Esophagus squamous epithelium (tissue), 5 donors: ENCODE measurements around the gene UFSP2. TPM values are rescaled to one million over a fixed set of nuclear protein-coding genes. Genes with fewer than 3 reads are reported as not detected.

Experiments used
- DNase-seq: peaks from one replicate; lab custom pipeline; 2025; lab: John Stamatoyannopoulos, UW
- H3K27ac ChIP-seq, 4 donors: fragments of 200-600 bp; sonication (generic); one replicate each; pipeline ENCODE4 v1.5.1; 2016 to 2019; ENCODE audit warnings: mild to moderate bottlenecking in 1 of 4
- H3K27me3 ChIP-seq, 4 donors: fragments of 200-600 bp; sonication (generic); 1 replicate in 3 of 4; 2 replicates in 1 of 4; pipeline versions ENCODE4 v1.5.1 to v1.6.0; 2017 to 2021; ENCODE audit warnings: antibody characterized with exemption in 1 of 4
- H3K36me3 ChIP-seq, 3 donors: fragments of 200-600 bp; sonication (generic); one replicate each; pipeline ENCODE4 v1.5.1; 2016 to 2019
- H3K4me1 ChIP-seq, 3 donors: fragments of 200-600 bp; sonication (generic); one replicate each; pipeline ENCODE4 v1.5.1; 2017 to 2019
- H3K4me3 ChIP-seq, 4 donors: fragments of 200-600 bp; sonication (generic); 1 replicate in 3 of 4; 2 replicates in 1 of 4; pipeline ENCODE4 v1.5.1; 2016 to 2019; ENCODE audit warnings: mild to moderate bottlenecking in 2 of 4, moderate library complexity in 1 of 4
- H3K9me3 ChIP-seq, 3 donors: fragments of 200-600 bp; sonication (generic); one replicate each; pipeline ENCODE4 v1.5.1; 2016 to 2019
- CTCF ChIP-seq, 6 experiments: fragments of 450-650 bp in 4 of 6; fragments of 200-600 bp in 2 of 6; sonication (generic) in 2 of 6; IDR thresholded peaks; one replicate each; pipeline ENCODE4 v1.5.1; 2016 to 2019; ENCODE audit warnings: antibody characterized with exemption in 6 of 6, mild to moderate bottlenecking in 4 of 6, moderate library complexity in 4 of 6
- POLR2A ChIP-seq, 4 donors: fragments of 450-650 bp; IDR thresholded peaks; one replicate each; pipeline ENCODE4 v1.6.1; 2017; ENCODE audit warnings: antibody characterized with exemption in 4 of 4, mild to moderate bottlenecking in 4 of 4, moderate library complexity in 3 of 4
- WGBS, 2 donors: methylation state at CpG; one replicate each; pipeline ENCODE4 v1.1.5; 2018; 5-methylcytosine and 5-hydroxymethylcytosine counted together
- intact Hi-C: fragments of 100-400 bp; cut with DNase I; formaldehyde crosslinking; loops from one replicate; pipeline ENCODE4 v1.15.0; 2022
- total RNA-seq, 4 donors: library from RNA; depleted of rRNA; stranded (reverse); fragments of >200 nt; gene quantifications; one replicate each; pipeline ENCODE4 v1.1.0, GENCODE V29; 2016
- donor health status: DM: yes; HTN: yes; CAD: no.

UFSP2 gene
- total RNA-seq, 4 donors from 2014 or later: 20.0 to 32.4 (median 23.3) TPM

GRCh38 chr4:185359767-185360446, 65.9 kb downstream of the UFSP2 start:
- no peaks in the 10 kb centered on the region for H3K9me3 ChIP-seq

GRCh38 chr4:185358959-185359358, 66.8 kb downstream of the UFSP2 start:
- TF ChIP-seq CTCF (IDR thresholded peaks at IDR 0.05): no peak
- no peak for TF ChIP-seq POLR2A (IDR thresholded peaks at IDR 0.05)
- DNase-seq: no peak
- intact Hi-C loops: no loop called here
- no peak overlapping the region for H3K27ac ChIP-seq
- no peaks in the 10 kb centered on the region for H3K27me3 ChIP-seq
- no peak overlapping the region for H3K4me3 ChIP-seq
- H3K36me3 ChIP-seq: peaks cover 0 to 48% (median 0%) of the 10 kb centered on the region in 3 donors
- H3K4me1 ChIP-seq: no peaks in the 10 kb centered on the region
- no peaks in the 10 kb centered on the region for H3K9me3 ChIP-seq
- WGBS, 2 donors: 89 to 94% methylated on average over 4 of the region's 4 CpGs

More at GRCh38 chr4:185359767-185360446, 65.9 kb downstream of the UFSP2 start:
- Histone ChIP-seq H3K4me3 (no peak overlapping the region), H3K27ac (no peak overlapping the region), H3K27me3 (no peaks in the 10 kb centered on the region), H3K36me3 (peaks cover 0 to 38% (median 0%) of the 10 kb centered on the region in 3 donors), H3K4me1 (no peaks in the 10 kb centered on the region)
- 92 to 97% methylated on average over 7 to 8 of the region's 8 CpGs for WGBS, 2 donors
- TF ChIP-seq POLR2A (IDR thresholded peaks at IDR 0.05): no peak
- no peak for TF ChIP-seq CTCF (IDR thresholded peaks at IDR 0.05)
- intact Hi-C loops: no loop called here
- no peak for DNase-seq

GRCh38 chr4:185358514-185358913, 67.2 kb downstream of the UFSP2 start:
- Histone ChIP-seq H3K27ac (no peak overlapping the region), H3K4me1 (no peaks in the 10 kb centered on the region), H3K9me3 (no peaks in the 10 kb centered on the region), H3K27me3 (no peaks in the 10 kb centered on the region), H3K36me3 (peaks cover 0 to 52% (median 0%) of the 10 kb centered on the region in 3 donors), H3K4me3 (no peak overlapping the region)
- no peak for DNase-seq
- 78 to 81% methylated on average over 4 of the region's 4 CpGs for WGBS, 2 donors
- TF ChIP-seq CTCF (IDR thresholded peaks at IDR 0.05) (no peak), POLR2A (IDR thresholded peaks at IDR 0.05) (no peak)
- intact Hi-C loops: no loop called here

GRCh38 chr4:185357733-185358440, 67.9 kb downstream of the UFSP2 start:
- intact Hi-C loops: no loop called here
- no peaks in the 10 kb centered on the region for H3K9me3 ChIP-seq
- peaks cover 0 to 55% (median 0%) of the 10 kb centered on the region in 3 donors for H3K36me3 ChIP-seq
- H3K4me3 ChIP-seq: no peak overlapping the region
- H3K27me3 ChIP-seq: no peaks in the 10 kb centered on the region
- TF ChIP-seq POLR2A (IDR thresholded peaks at IDR 0.05) (no peak), CTCF (IDR thresholded peaks at IDR 0.05) (no peak)
- no peak overlapping the region for H3K27ac ChIP-seq
- 88 to 89% methylated on average over 7 of the region's 7 CpGs for WGBS, 2 donors
- no peak for DNase-seq
- no peaks in the 10 kb centered on the region for H3K4me1 ChIP-seq

GRCh38 chr4:185357211-185357610, 68.6 kb downstream of the UFSP2 start:
- Histone ChIP-seq H3K9me3 (no peaks in the 10 kb centered on the region), H3K27ac (no peak overlapping the region), H3K36me3 (peaks cover 0 to 57% (median 0%) of the 10 kb centered on the region in 3 donors), H3K27me3 (no peaks in the 10 kb centered on the region), H3K4me1 (no peaks in the 10 kb centered on the region), H3K4me3 (no peak overlapping the region)
- intact Hi-C loops: no loop called here
- WGBS, 2 donors: 85% methylated on average over 5 of the region's 5 CpGs
- DNase-seq: no peak
- TF ChIP-seq CTCF (IDR thresholded peaks at IDR 0.05): no peak
- TF ChIP-seq POLR2A (IDR thresholded peaks at IDR 0.05): no peak
